Astrocyte of the cerebellum (primary cell): ENCODE data around the gene RNF220.

Source experiments
- DNase-seq: peaks from one replicate; pipeline ENCODE4 v3.0.0-alpha.2; 2011; ENCODE audit warnings: low read depth
- H3K4me3 ChIP-seq: 2 replicates; pipeline ENCODE4 v1.5.1; 2011; ENCODE audit warnings: mild to moderate bottlenecking, low read depth, low read length, moderate library complexity
- CTCF ChIP-seq: IDR thresholded peaks from 2 replicates; pipeline ENCODE4 v1.5.1; 2012; ENCODE audit warnings: low read length, low read depth, moderate library complexity, mild to moderate bottlenecking; ENCODE audit errors: missing control alignments
- in situ Hi-C: cut with HindIII; loops from 2 replicates; pipeline ENCODE4 v1.10.0; 2017; ENCODE audit warnings: low sequenced_read_pairs

The RNF220 gene

GRCh38 chr1:44610527-44611148 lies 205.6 kb downstream of the RNF220 start:
- no peak for TF ChIP-seq CTCF
- no peak for DNase-seq
- no peak overlapping the region for H3K4me3 ChIP-seq
- in situ Hi-C loops, result no loop called here

GRCh38 chr1:44611419-44611818 lies 206.4 kb downstream of the RNF220 start:
- DNase-seq, result no peak
- in situ Hi-C loops, result no loop called here
- TF ChIP-seq CTCF, result no peak
- no peak overlapping the region for H3K4me3 ChIP-seq

GRCh38 chr1:44611866-44612265 lies 206.8 kb downstream of the RNF220 start:
- no peak overlapping the region for H3K4me3 ChIP-seq
- in situ Hi-C loops, result no loop called here
- DNase-seq, result no peak
- no peak for TF ChIP-seq CTCF

GRCh38 chr1:44613941-44614340 lies 208.9 kb downstream of the RNF220 start:
- in situ Hi-C loops, result no loop called here
- no peak for TF ChIP-seq CTCF
- no peak overlapping the region for H3K4me3 ChIP-seq
- DNase-seq, result no peak

- H3K4me3 ChIP-seq, result peak overlapping the region; percentile 33
- DNase-seq, result no peak
- in situ Hi-C loops, result no loop called here
- no peak for TF ChIP-seq CTCF
Observed at GRCh38 chr1:44616284-44616990, 211.4 kb downstream of the RNF220 start.

GRCh38 chr1:44616991-44617702 lies 212.1 kb downstream of the RNF220 start:
- DNase-seq, result no peak
- peak overlapping the region; percentile 33 for H3K4me3 ChIP-seq
- no peak for TF ChIP-seq CTCF
- in situ Hi-C loops, result no loop called here
